Natural killer cell (primary cell): Measurements from ENCODE around the gene EVI5. TPM values are rescaled to one million over a fixed set of nuclear protein-coding genes. Genes with fewer than 3 reads are reported as not detected.

ENCODE experiments used
- ATAC-seq, 3 donors: fragments of 150-1000 bp in 2 of 3; fragments of 200-7000 bp in 1 of 3; cut with Tn5 transposase; 1 replicate in 1 of 3; 2 replicates in 2 of 3; pipeline ENCODE4 v1.10.0; 2021; ENCODE audit warnings: mild to moderate bottlenecking in 2 of 3, moderate library complexity in 2 of 3
- DNase-seq, 2 donors: peaks; one replicate each; pipeline versions ENCODE4 v3.0.0 to v3.0.0-alpha.2; 2013 to 2021; ENCODE audit warnings: mixed read lengths in 1 of 2
- H3K27ac ChIP-seq: one replicate; pipeline ENCODE4 v1.5.1; 2013; ENCODE audit warnings: mild to moderate bottlenecking, low read length
- H3K27me3 ChIP-seq: one replicate; pipeline ENCODE4 v1.6.1; 2013; ENCODE audit warnings: low read length; ENCODE audit not compliant: control insufficient read depth, insufficient read depth
- H3K36me3 ChIP-seq: one replicate; pipeline ENCODE4 v1.6.1; 2013; ENCODE audit warnings: low read length; ENCODE audit not compliant: control insufficient read depth, insufficient read depth
- H3K4me1 ChIP-seq: one replicate; pipeline ENCODE4 v1.6.1; 2013; ENCODE audit warnings: low read length; ENCODE audit not compliant: control insufficient read depth, insufficient read depth
- H3K4me3 ChIP-seq: one replicate; pipeline ENCODE4 v1.5.1; 2013; ENCODE audit warnings: low read length
- H3K9me3 ChIP-seq: one replicate; pipeline ENCODE4 v1.6.1; 2013; ENCODE audit warnings: low read length; ENCODE audit not compliant: control insufficient read depth, insufficient read depth
- H3K27ac Mint-ChIP-seq, 2 donors: one replicate each; pipeline ENCODE4 v1.8.0; 2022; ENCODE audit warnings: mild to moderate bottlenecking in 2 of 2, mixed read lengths in 2 of 2, moderate library complexity in 1 of 2
- H3K27me3 Mint-ChIP-seq, 2 donors: one replicate each; pipeline ENCODE4 v1.8.0; 2022; ENCODE audit warnings: low read depth in 2 of 2, mixed read lengths in 2 of 2
- H3K36me3 Mint-ChIP-seq: one replicate; pipeline ENCODE4 v1.8.0; 2022; ENCODE audit warnings: mixed read lengths
- H3K4me1 Mint-ChIP-seq, 2 donors: one replicate each; pipeline ENCODE4 v1.8.0; 2022; ENCODE audit warnings: mixed read lengths in 2 of 2
- H3K4me3 Mint-ChIP-seq: one replicate; pipeline ENCODE4 v1.8.0; 2022; ENCODE audit warnings: mild to moderate bottlenecking, moderate library complexity, mixed read lengths
- H3K9me3 Mint-ChIP-seq, 2 donors: one replicate each; pipeline ENCODE4 v1.8.0; 2022; ENCODE audit warnings: mixed read lengths in 2 of 2
- WGBS: methylation state at CpG from one replicate; pipeline ENCODE4 v1.1.7; 2013; ENCODE audit warnings: missing lambda C conversion rate; ENCODE audit not compliant: insufficient coverage; 5-methylcytosine and 5-hydroxymethylcytosine counted together
- intact Hi-C: fragments of 100-400 bp; cut with micrococcal nuclease; formaldehyde crosslinking; loops from one replicate; pipeline ENCODE4 v1.14.2; 2022
- total RNA-seq, 4 donors: library from RNA; stranded (reverse); fragments of 120-200 nt in 1 of 4; gene quantifications; one replicate each; pipeline versions ENCODE4 v1.2.3 to v1.2.4, GENCODE V29; 2013 to 2022
- TF ChIP-seq, protein P1 (sequence below): fragments of 200-600 bp; IDR thresholded peaks from one replicate; pipeline ENCODE4 v1.8.0; 2022; ENCODE audit warnings: antibody characterized with exemption

Gene EVI5
- total RNA-seq, 3 donors from 2014 or later (not counting 1 experiment from before 2014, with no cell fraction given), result 3.9 to 6.0 (median 5.5) TPM

DNA sequence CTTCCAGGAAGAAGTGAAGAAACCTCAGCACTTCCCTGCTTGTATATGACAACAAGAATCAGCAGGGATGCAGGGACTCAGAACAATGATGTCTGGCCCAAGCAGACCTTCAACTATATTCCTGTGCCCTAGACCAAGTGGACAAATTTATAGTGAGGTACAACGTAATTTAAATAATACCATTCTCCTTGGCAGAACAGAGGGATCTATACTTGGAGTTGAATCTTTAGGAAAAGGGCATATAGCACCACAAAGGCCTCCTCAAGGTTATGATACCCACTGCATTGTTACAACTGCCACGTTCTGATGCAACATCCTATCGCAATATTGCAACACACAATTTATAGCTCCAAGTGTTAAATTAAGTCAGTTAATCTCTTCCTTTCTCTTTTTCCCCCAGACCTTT, 269.1 kb downstream of the EVI5 start:
- TF ChIP-seq, protein P1, sequence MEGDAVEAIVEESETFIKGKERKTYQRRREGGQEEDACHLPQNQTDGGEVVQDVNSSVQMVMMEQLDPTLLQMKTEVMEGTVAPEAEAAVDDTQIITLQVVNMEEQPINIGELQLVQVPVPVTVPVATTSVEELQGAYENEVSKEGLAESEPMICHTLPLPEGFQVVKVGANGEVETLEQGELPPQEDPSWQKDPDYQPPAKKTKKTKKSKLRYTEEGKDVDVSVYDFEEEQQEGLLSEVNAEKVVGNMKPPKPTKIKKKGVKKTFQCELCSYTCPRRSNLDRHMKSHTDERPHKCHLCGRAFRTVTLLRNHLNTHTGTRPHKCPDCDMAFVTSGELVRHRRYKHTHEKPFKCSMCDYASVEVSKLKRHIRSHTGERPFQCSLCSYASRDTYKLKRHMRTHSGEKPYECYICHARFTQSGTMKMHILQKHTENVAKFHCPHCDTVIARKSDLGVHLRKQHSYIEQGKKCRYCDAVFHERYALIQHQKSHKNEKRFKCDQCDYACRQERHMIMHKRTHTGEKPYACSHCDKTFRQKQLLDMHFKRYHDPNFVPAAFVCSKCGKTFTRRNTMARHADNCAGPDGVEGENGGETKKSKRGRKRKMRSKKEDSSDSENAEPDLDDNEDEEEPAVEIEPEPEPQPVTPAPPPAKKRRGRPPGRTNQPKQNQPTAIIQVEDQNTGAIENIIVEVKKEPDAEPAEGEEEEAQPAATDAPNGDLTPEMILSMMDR, result no peak
- no peak overlapping the region for H3K4me3 ChIP-seq
- ATAC-seq, result no peak
- H3K36me3 ChIP-seq, result no peaks in the 10 kb centered on the region
- intact Hi-C loops, result no loop called here
- no peaks in the 10 kb centered on the region for H3K4me1 Mint-ChIP-seq
- no peak overlapping the region for H3K27ac Mint-ChIP-seq
- H3K27me3 ChIP-seq, result no peaks in the 10 kb centered on the region
- no peak overlapping the region for H3K4me3 Mint-ChIP-seq
- no peak overlapping the region for H3K27ac ChIP-seq
- H3K9me3 Mint-ChIP-seq, result no peaks in the 10 kb centered on the region
- DNase-seq, result no peak
- H3K27me3 Mint-ChIP-seq, result peaks cover 0 to 3% of the 10 kb centered on the region in 2 donors
- 85% methylated on average over 3 of the region's 3 CpGs for WGBS
- no peaks in the 10 kb centered on the region for H3K9me3 ChIP-seq
- no peaks in the 10 kb centered on the region for H3K4me1 ChIP-seq
- H3K36me3 Mint-ChIP-seq, result no peaks in the 10 kb centered on the region

DNA sequence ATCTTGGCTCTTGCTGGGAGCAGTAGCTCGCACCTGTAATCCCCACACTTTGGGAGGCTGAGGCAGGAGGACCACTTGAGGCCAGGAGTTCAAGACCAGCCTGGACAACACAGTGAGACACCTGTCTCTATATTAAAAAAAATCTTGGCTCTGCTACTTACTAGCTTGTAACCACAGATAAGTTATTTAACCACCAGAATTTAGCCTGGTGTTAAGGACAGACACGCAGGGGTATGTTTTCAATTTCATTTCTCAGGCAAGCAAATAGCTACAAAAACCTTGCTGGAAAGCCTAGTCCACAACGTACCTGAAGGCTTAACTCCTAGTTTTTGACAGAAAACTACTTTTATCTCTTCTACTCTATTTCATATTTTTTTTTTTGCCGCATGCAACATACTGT, 273.4 kb downstream of the EVI5 start:
- H3K27ac Mint-ChIP-seq, result no peak overlapping the region
- no peaks in the 10 kb centered on the region for H3K36me3 Mint-ChIP-seq
- DNase-seq (no peak), ATAC-seq (no peak)
- intact Hi-C loops, result no loop called here
- no peaks in the 10 kb centered on the region for H3K27me3 ChIP-seq
- TF ChIP-seq, protein P1, result no peak
- no peak overlapping the region for H3K27ac ChIP-seq
- peaks cover 0 to 3% of the 10 kb centered on the region in 2 donors for H3K27me3 Mint-ChIP-seq
- H3K9me3 Mint-ChIP-seq, result no peaks in the 10 kb centered on the region
- H3K4me3 ChIP-seq, result no peak overlapping the region
- no peaks in the 10 kb centered on the region for H3K4me1 Mint-ChIP-seq
- WGBS, result 85% methylated on average over 4 of the region's 4 CpGs
- H3K36me3 ChIP-seq, result no peaks in the 10 kb centered on the region
- no peaks in the 10 kb centered on the region for H3K9me3 ChIP-seq
- no peaks in the 10 kb centered on the region for H3K4me1 ChIP-seq
- no peak overlapping the region for H3K4me3 Mint-ChIP-seq

- intact Hi-C loops, result no loop called here
These were observed 275.3 kb downstream of the EVI5 start for GRCh38 chr1:92509619-92510018.

More at GRCh38 chr1:92509619-92510018, 275.3 kb downstream of the EVI5 start:
- WGBS, result 100% methylated on average over 1 of the region's 1 CpG
- no peaks in the 10 kb centered on the region for H3K27me3 ChIP-seq
- no peak overlapping the region for H3K27ac ChIP-seq
- H3K27ac Mint-ChIP-seq, result no peak overlapping the region
- H3K27me3 Mint-ChIP-seq, result peaks cover 0 to 3% of the 10 kb centered on the region in 2 donors
- TF ChIP-seq, protein P1, result no peak
- DNase-seq (no peak), ATAC-seq (no peak)
- no peaks in the 10 kb centered on the region for H3K9me3 Mint-ChIP-seq
- no peak overlapping the region for H3K4me3 Mint-ChIP-seq
- no peaks in the 10 kb centered on the region for H3K9me3 ChIP-seq
- no peaks in the 10 kb centered on the region for H3K4me1 Mint-ChIP-seq
- H3K36me3 Mint-ChIP-seq, result no peaks in the 10 kb centered on the region
- H3K36me3 ChIP-seq, result no peaks in the 10 kb centered on the region
- H3K4me3 ChIP-seq, result no peak overlapping the region
- no peaks in the 10 kb centered on the region for H3K4me1 ChIP-seq
